OCI-LY7 (cell line): ENCODE data around the gene AUNIP. TPM values are rescaled to one million over a fixed set of nuclear protein-coding genes. Genes with fewer than 3 reads are reported as not detected.

ENCODE experiments used
- BruUV-seq: library from RNA; stranded (reverse); fragments of 400-500 nt; replicated peaks from 2 replicates; lab custom pipeline; 2021; lab: Mats Ljungman, UMichigan
- CTCF ChIA-PET: fragments of 300-600 bp; sonication (Branson Sonifier 250); formaldehyde crosslinking; loops from one replicate; lab custom pipeline; 2022; ENCODE audit warnings: antibody characterized with exemption; ENCODE audit not compliant: unreplicated experiment; lab: Charles Lee
- POLR2A ChIA-PET: fragments of 300-600 bp; sonication (Branson Sonifier 250); formaldehyde crosslinking; loops from one replicate; lab custom pipeline; 2022; ENCODE audit warnings: antibody characterized with exemption; lab: Charles Lee
- DNase-seq: peaks from one replicate; pipeline ENCODE4 v3.0.0-alpha.2; 2015; ENCODE audit warnings: low spot score
- H2AFZ ChIP-seq: fragments of 200-600 bp; sonication (generic), shearing (Covaris generic); 2 replicates; pipeline ENCODE4 v1.6.1; 2014; ENCODE audit warnings: mild to moderate bottlenecking, antibody characterized with exemption, low read length, moderate library complexity
- H3K27ac ChIP-seq: fragments of 200-600 bp; sonication (generic); 2 replicates; pipeline ENCODE4 v1.5.1; 2014; ENCODE audit warnings: mixed run types, low read depth, mild to moderate bottlenecking, moderate library complexity, low read length, inconsistent platforms; ENCODE audit not compliant: poor library complexity, severe bottlenecking
- H3K36me3 ChIP-seq: fragments of 200-600 bp; sonication (generic); 2 replicates; pipeline ENCODE4 v1.6.1; 2014; ENCODE audit warnings: mild to moderate bottlenecking, antibody characterized with exemption, low read length, moderate library complexity, mixed read lengths; ENCODE audit not compliant: insufficient read depth
- H3K4me1 ChIP-seq: fragments of 200-600 bp; sonication (generic); 2 replicates; pipeline ENCODE4 v1.5.1; 2014; ENCODE audit warnings: mild to moderate bottlenecking, low read length; ENCODE audit not compliant: insufficient read depth, poor library complexity, severe bottlenecking
- H3K4me2 ChIP-seq: fragments of 200-600 bp; sonication (generic); 2 replicates; pipeline ENCODE4 v1.6.1; 2014; ENCODE audit warnings: mild to moderate bottlenecking, low read length
- H3K4me3 ChIP-seq: fragments of 200-600 bp; sonication (generic); 2 replicates; pipeline ENCODE4 v1.5.1; 2014; ENCODE audit warnings: mild to moderate bottlenecking, low read depth, low read length; ENCODE audit not compliant: poor library complexity, severe bottlenecking
- H3K79me2 ChIP-seq: fragments of 200-600 bp; sonication (generic); 2 replicates; pipeline ENCODE4 v1.6.1; 2016; ENCODE audit warnings: low read depth, mild to moderate bottlenecking, low read length, moderate library complexity, mixed read lengths; ENCODE audit not compliant: insufficient read depth
- H3K9me2 ChIP-seq: fragments of 200-600 bp; sonication (generic); 2 replicates; pipeline ENCODE4 v1.6.1; 2016; ENCODE audit warnings: mild to moderate bottlenecking, low read length, mixed read lengths; ENCODE audit not compliant: insufficient read depth
- H3K9me3 ChIP-seq: fragments of 200-600 bp; sonication (generic); 2 replicates; pipeline ENCODE4 v1.6.1; 2014; ENCODE audit warnings: mild to moderate bottlenecking, mixed run types, low read length, mixed read lengths
- H4K20me1 ChIP-seq: fragments of 200-600 bp; sonication (generic); 2 replicates; pipeline ENCODE4 v1.6.1; 2014; ENCODE audit warnings: mild to moderate bottlenecking, antibody characterized with exemption, low read length, moderate library complexity, mixed read lengths; ENCODE audit not compliant: insufficient read depth
- EZH2phosphoT487 ChIP-seq: fragments of 200-600 bp; sonication (generic); IDR thresholded peaks from 2 replicates; pipeline ENCODE4 v1.6.1; 2018; ENCODE audit warnings: low read depth, borderline replicate concordance, mild to moderate bottlenecking, mixed run types, antibody characterized with exemption, low read length, moderate library complexity, mixed read lengths
- intact Hi-C: fragments of 100-400 bp; cut with micrococcal nuclease; formaldehyde crosslinking; loops from one replicate; pipeline ENCODE4 v1.10.0; 2022; ENCODE audit not compliant: unreplicated experiment
- total RNA-seq, 2 experiments: library from RNA; depleted of rRNA in 1 of 2; stranded (reverse); fragments of >200 nt in 1 of 2; shearing (Covaris generic) in 1 of 2; gene quantifications; 2 replicates each; pipeline ENCODE4 v1.2.3, GENCODE V29; 2014 to 2022
- TF ChIP-seq, protein P1 (sequence below): fragments of 200-600 bp; sonication (generic); conservative IDR thresholded peaks from 2 replicates; pipeline ENCODE4 v1.5.1; 2014; ENCODE audit warnings: mild to moderate bottlenecking, antibody characterized with exemption, low read length, moderate library complexity, mixed read lengths

The AUNIP gene
- total RNA-seq, 2 experiments from 2014 or later: 15.1 to 21.5 TPM

- intact Hi-C loops: no loop called here
- TF ChIP-seq, protein P1, sequence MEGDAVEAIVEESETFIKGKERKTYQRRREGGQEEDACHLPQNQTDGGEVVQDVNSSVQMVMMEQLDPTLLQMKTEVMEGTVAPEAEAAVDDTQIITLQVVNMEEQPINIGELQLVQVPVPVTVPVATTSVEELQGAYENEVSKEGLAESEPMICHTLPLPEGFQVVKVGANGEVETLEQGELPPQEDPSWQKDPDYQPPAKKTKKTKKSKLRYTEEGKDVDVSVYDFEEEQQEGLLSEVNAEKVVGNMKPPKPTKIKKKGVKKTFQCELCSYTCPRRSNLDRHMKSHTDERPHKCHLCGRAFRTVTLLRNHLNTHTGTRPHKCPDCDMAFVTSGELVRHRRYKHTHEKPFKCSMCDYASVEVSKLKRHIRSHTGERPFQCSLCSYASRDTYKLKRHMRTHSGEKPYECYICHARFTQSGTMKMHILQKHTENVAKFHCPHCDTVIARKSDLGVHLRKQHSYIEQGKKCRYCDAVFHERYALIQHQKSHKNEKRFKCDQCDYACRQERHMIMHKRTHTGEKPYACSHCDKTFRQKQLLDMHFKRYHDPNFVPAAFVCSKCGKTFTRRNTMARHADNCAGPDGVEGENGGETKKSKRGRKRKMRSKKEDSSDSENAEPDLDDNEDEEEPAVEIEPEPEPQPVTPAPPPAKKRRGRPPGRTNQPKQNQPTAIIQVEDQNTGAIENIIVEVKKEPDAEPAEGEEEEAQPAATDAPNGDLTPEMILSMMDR: no peak
- no peak for TF ChIP-seq EZH2phosphoT487
- POLR2A ChIA-PET: interaction anchor here (0.6 to 1.7 kb wide), 3 partner anchors 15 to 99 kb away, joined by 4 to 8 read pairs (median 7); no protein-coding TSS in a partner anchor
Observed at GRCh38 chr1:25899792-25900191, 40.5 kb upstream of the AUNIP start.

DNA sequence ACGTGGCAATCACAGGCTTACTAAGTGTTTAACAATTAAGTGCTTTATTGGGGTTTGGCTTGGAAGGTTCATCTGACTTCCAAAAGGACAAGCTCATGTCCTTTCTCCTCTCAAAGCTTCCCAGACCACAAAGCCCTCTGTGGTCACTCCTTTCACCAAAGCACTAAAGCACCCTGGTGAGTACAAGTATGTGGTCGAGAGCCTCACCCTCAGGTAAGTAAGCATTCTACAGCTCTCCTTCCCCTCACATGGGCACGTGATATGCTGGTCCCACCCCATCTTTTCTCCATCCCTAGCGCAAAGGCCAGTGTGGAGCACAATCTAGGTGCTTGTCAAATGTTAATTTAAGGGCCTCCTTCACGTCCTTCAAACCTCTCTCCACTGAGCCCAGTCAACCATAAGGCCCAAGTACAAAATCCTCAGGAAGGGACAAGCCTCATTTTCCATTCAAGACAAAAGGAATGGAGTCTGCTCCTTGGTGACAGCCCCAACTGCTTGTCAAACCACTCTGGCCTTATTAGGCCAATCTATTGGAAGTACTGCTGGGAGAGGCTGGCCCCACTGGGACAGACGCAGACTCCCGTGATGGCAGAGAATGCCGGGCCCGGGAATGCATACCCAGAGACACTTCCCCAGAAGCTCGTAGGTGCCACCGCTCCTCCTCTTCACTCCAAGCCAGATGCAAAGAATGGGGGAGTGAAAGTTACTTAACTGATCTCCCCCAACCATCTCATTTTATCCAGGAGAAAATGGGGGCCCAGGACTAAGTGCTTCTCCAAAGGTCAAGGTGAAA lies 39.2 kb upstream of the AUNIP start:
- no peak for DNase-seq
- no peak for TF ChIP-seq EZH2phosphoT487
- TF ChIP-seq, protein P1: no peak
- CTCF ChIA-PET: no interaction called here
- Histone ChIP-seq H3K79me2 (peaks cover 31% of the 10 kb centered on the region), H3K9me2 (no peaks in the 10 kb centered on the region), H3K9me3 (no peaks in the 10 kb centered on the region), H3K4me1 (peaks cover 11% of the 10 kb centered on the region), H4K20me1 (peaks cover 16% of the 10 kb centered on the region; the same call in 1 of the 2 replicates), H2AFZ (no peak overlapping the region), H3K36me3 (peaks cover 90% of the 10 kb centered on the region), H3K4me2 (no peak overlapping the region), H3K4me3 (no peak overlapping the region), H3K27ac (no peak overlapping the region)
- intact Hi-C loops: no loop called here
- POLR2A ChIA-PET: interaction anchor here (1.1 to 1.4 kb wide), 2 partner anchors 45 to 99 kb away, joined by 3 to 4 read pairs; no protein-coding TSS in a partner anchor
- no TSS peak for BruUV-seq

More at GRCh38 chr1:25899792-25900191, 40.5 kb upstream of the AUNIP start:
- Histone ChIP-seq H4K20me1 (peaks cover 29% of the 10 kb centered on the region), H3K4me3 (no peak overlapping the region), H3K27ac (no peak overlapping the region), H3K36me3 (peaks cover 94% of the 10 kb centered on the region), H3K4me1 (peaks cover 24% of the 10 kb centered on the region), H2AFZ (no peak overlapping the region), H3K9me3 (no peaks in the 10 kb centered on the region), H3K79me2 (peaks cover 45% of the 10 kb centered on the region), H3K9me2 (no peaks in the 10 kb centered on the region), H3K4me2 (no peak overlapping the region)
- BruUV-seq: no TSS peak
- DNase-seq: no peak
- CTCF ChIA-PET: no interaction called here

- Histone ChIP-seq H2AFZ (no peak overlapping the region), H3K79me2 (peaks cover 24% of the 10 kb centered on the region), H3K9me3 (no peaks in the 10 kb centered on the region), H4K20me1 (peaks cover 10% of the 10 kb centered on the region; the same call in 1 of the 2 replicates), H3K36me3 (peaks cover 84% of the 10 kb centered on the region), H3K9me2 (no peaks in the 10 kb centered on the region), H3K4me1 (peaks cover 6% of the 10 kb centered on the region), H3K4me2 (no peak overlapping the region), H3K4me3 (no peak overlapping the region), H3K27ac (no peak overlapping the region)
- DNase-seq: no peak
- POLR2A ChIA-PET: interaction anchor here (0.5 to 1.1 kb wide), 2 partner anchors 45 to 109 kb away, joined by 3 to 5 read pairs; no protein-coding TSS in a partner anchor
- CTCF ChIA-PET: no interaction called here
- intact Hi-C loops: no loop called here
- BruUV-seq: no TSS peak
- TF ChIP-seq, protein P1: no peak
- no peak for TF ChIP-seq EZH2phosphoT487
Observed at GRCh38 chr1:25897754-25898153, 38.5 kb upstream of the AUNIP start.
